Activated CD8-positive, alpha-beta T cell treated with anti-CD3 and anti-CD28 coated beads for 36 hours (primary cell): ENCODE results near the gene PCDH9. TPM values are rescaled to one million over a fixed set of nuclear protein-coding genes. Genes with fewer than 3 reads are reported as not detected.

Source experiments
- ATAC-seq: fragments of 200-7000 bp; cut with Tn5 transposase; one replicate; pipeline ENCODE4 v1.10.0; 2021; ENCODE audit warnings: mild to moderate bottlenecking, moderate library complexity
- CTCF ChIA-PET: fragments of 350-600 bp; sonication (Branson Sonifier 250); formaldehyde crosslinking; loops from one replicate; lab custom pipeline; 2021; ENCODE audit warnings: antibody characterized with exemption; lab: Charles Lee
- POLR2A ChIA-PET: fragments of 350-600 bp; sonication (Branson Sonifier 250); formaldehyde crosslinking; loops from one replicate; lab custom pipeline; 2021; ENCODE audit warnings: antibody characterized with exemption; lab: Charles Lee
- DNase-seq: peaks from one replicate; pipeline ENCODE4 v3.0.0-alpha.2; 2020
- H3K27ac Mint-ChIP-seq: one replicate; pipeline ENCODE4 v1.8.0; 2021; ENCODE audit warnings: mild to moderate bottlenecking, mixed read lengths
- H3K27me3 Mint-ChIP-seq: one replicate; pipeline ENCODE4 v1.8.0; 2021; ENCODE audit warnings: mixed read lengths
- H3K36me3 Mint-ChIP-seq: one replicate; pipeline ENCODE4 v1.8.0; 2021; ENCODE audit warnings: low read depth, mixed read lengths
- H3K4me1 Mint-ChIP-seq: one replicate; pipeline ENCODE4 v1.8.0; 2021; ENCODE audit warnings: low read depth, mixed read lengths
- H3K4me3 Mint-ChIP-seq: one replicate; pipeline ENCODE4 v1.8.0; 2021; ENCODE audit warnings: mild to moderate bottlenecking, moderate library complexity, mixed read lengths
- H3K9me3 Mint-ChIP-seq: one replicate; pipeline ENCODE4 v1.8.0; 2021; ENCODE audit warnings: mixed read lengths
- intact Hi-C: fragments of 100-400 bp; cut with micrococcal nuclease; formaldehyde crosslinking; loops from one replicate; pipeline ENCODE4 v1.10.0; 2022
- total RNA-seq, 2 experiments: library from RNA; stranded (reverse); gene quantifications; one replicate each; pipeline ENCODE4 v1.2.3, GENCODE V29; 2021
- TF ChIP-seq, protein P1 (sequence below): fragments of 200-600 bp; IDR thresholded peaks from one replicate; pipeline ENCODE4 v1.8.0; 2022; ENCODE audit warnings: antibody characterized with exemption, mild to moderate bottlenecking

The PCDH9 gene
- total RNA-seq, 2 experiments from 2014 or later, result 0.04 to 0.14 TPM

DNA sequence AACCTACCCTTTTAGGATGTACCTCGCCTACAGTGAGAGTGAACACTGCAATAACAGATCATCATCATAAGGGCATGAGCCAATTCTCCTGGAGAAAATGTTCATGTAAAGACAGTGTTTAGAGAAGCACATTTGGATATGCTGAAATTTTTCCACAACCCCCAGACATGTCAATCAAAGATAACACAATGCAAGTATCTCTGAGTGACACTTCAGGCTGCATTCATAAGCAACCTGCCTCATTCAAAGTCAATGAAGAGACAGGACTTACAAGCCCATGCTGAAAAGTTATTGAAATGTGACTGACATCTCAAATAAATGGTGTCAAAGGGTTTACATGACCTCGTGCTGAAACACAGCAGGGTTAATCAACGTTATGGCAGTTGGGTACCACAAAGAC, 102.0 kb downstream of the PCDH9 start:
- TF ChIP-seq, protein P1, sequence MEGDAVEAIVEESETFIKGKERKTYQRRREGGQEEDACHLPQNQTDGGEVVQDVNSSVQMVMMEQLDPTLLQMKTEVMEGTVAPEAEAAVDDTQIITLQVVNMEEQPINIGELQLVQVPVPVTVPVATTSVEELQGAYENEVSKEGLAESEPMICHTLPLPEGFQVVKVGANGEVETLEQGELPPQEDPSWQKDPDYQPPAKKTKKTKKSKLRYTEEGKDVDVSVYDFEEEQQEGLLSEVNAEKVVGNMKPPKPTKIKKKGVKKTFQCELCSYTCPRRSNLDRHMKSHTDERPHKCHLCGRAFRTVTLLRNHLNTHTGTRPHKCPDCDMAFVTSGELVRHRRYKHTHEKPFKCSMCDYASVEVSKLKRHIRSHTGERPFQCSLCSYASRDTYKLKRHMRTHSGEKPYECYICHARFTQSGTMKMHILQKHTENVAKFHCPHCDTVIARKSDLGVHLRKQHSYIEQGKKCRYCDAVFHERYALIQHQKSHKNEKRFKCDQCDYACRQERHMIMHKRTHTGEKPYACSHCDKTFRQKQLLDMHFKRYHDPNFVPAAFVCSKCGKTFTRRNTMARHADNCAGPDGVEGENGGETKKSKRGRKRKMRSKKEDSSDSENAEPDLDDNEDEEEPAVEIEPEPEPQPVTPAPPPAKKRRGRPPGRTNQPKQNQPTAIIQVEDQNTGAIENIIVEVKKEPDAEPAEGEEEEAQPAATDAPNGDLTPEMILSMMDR, result no peak
- ChIA-PET POLR2A (no interaction called here), CTCF (no interaction called here)
- intact Hi-C loops, result no loop called here
- Mint-ChIP-seq H3K27me3 (no peaks in the 10 kb centered on the region), H3K27ac (no peak overlapping the region), H3K4me1 (no peaks in the 10 kb centered on the region), H3K9me3 (no peaks in the 10 kb centered on the region), H3K36me3 (no peaks in the 10 kb centered on the region), H3K4me3 (no peak overlapping the region)
- no peak for ATAC-seq
- no peak for DNase-seq

DNA sequence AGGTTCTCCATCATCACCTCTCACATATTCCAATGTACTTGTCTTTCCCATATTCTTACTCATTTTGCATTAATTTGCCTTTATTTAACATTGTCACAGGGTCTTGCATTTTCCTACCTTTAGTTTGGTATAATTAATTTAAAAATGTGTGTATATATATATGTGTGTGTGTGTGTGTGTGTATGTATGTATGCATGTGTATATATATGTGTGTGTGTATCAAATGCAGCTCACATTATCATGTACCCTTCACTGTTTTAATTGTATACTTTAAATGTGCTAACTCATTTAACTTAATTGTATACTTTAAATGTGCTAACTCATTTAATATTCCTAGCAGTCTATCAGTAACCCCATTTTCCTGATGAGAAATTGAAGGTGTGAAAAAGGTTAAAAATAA, 104.5 kb downstream of the PCDH9 start:
- Mint-ChIP-seq H3K27ac (no peak overlapping the region), H3K4me3 (no peak overlapping the region), H3K36me3 (no peaks in the 10 kb centered on the region), H3K9me3 (no peaks in the 10 kb centered on the region), H3K4me1 (no peaks in the 10 kb centered on the region), H3K27me3 (no peaks in the 10 kb centered on the region)
- TF ChIP-seq, protein P1, result no peak
- ATAC-seq (no peak), DNase-seq (no peak)
- intact Hi-C loops, result no loop called here
- ChIA-PET CTCF (no interaction called here), POLR2A (no interaction called here)

DNA sequence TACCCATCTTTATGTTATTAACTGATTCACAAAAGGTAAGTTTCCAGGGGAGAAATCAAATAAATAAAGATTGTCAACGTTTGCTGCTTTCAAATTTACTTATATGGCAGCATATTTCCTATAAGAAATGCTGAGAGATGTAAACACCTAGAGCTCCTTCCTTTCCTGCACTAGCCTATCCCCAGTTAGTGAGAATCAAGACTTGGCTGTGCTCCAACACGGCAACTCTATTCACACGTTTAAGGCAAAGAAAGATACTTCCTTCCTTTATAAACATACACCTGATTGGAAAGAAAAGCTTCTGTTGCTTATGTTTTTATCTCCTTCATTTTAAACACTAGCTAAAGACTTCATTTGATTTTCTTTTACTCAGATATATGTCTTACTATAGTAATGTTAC, 107.0 kb downstream of the PCDH9 start:
- Mint-ChIP-seq H3K27me3 (no peaks in the 10 kb centered on the region), H3K4me1 (no peaks in the 10 kb centered on the region), H3K36me3 (no peaks in the 10 kb centered on the region), H3K4me3 (no peak overlapping the region), H3K27ac (no peak overlapping the region), H3K9me3 (no peaks in the 10 kb centered on the region)
- intact Hi-C loops, result no loop called here
- no peak for ATAC-seq
- POLR2A ChIA-PET, result no interaction called here
- DNase-seq, result no peak
- TF ChIP-seq, protein P1, result no peak
- CTCF ChIA-PET, result no interaction called here

DNA sequence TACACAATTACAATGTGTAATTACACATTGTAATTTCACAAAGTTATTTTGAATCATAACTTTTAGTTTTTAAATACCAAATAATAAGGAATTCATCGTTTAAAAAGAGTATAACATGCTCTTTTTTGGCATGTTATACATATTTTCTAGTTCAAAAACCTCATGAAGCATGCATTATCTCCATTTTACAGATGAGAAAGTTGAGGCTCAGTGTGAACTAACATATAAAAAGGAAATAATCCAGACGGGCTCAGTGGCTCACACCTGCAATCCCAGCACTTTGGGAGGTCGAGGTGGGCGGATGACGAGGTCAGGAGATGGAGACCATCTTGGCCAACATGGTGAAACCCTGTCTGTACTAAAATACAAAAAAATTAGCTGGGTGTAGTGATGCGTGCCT, 107.9 kb downstream of the PCDH9 start:
- TF ChIP-seq, protein P1, result no peak
- Mint-ChIP-seq H3K36me3 (no peaks in the 10 kb centered on the region), H3K4me3 (no peak overlapping the region), H3K27me3 (no peaks in the 10 kb centered on the region), H3K27ac (no peak overlapping the region), H3K9me3 (no peaks in the 10 kb centered on the region), H3K4me1 (no peaks in the 10 kb centered on the region)
- ChIA-PET CTCF (no interaction called here), POLR2A (no interaction called here)
- DNase-seq (no peak), ATAC-seq (no peak)
- intact Hi-C loops, result no loop called here

DNA sequence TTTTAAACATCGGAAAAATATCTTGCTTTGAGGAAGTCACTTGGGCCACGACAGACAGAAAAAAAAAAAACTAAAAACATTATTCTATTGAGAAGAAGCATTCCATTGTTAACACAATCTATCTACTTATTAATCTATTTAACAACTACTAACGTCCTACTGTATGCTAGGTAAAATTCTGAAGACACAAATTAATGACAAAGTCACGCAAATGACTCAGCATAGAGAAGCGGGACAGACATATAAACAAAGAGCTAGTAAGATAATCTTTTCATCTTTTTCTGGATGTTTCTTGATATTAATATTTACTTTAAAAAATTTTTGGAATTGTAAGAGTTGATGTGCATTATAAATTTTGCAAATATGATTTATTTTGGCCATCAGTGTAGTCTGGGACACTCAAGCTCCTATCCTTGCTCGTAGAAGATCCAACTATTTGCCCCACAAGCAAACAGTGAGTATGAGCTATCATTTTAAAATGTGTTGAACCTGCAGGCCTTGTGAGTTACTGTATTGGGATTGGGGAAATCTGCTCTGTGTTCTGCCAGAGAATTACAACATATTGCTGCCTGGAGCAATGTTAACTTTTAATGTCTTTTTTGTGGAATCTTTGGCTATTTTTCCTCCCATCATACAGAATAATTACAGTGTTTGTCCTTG, 109.1 kb downstream of the PCDH9 start:
- ChIA-PET CTCF (no interaction called here), POLR2A (no interaction called here)
- no peak for ATAC-seq
- no peak overlapping the region for H3K4me3 Mint-ChIP-seq
- no peaks in the 10 kb centered on the region for H3K36me3 Mint-ChIP-seq
- intact Hi-C loops, result no loop called here
- H3K27ac Mint-ChIP-seq, result no peak overlapping the region
- no peaks in the 10 kb centered on the region for H3K9me3 Mint-ChIP-seq
- DNase-seq, result no peak
- TF ChIP-seq, protein P1, result no peak
- H3K4me1 Mint-ChIP-seq, result no peaks in the 10 kb centered on the region
- H3K27me3 Mint-ChIP-seq, result no peaks in the 10 kb centered on the region
